DMS153 (cell line): ENCODE results near the gene GPR26.
"Not testable (repeated sequence)": the region's sequence is repeated elsewhere in the genome, so short reads cannot be mapped to it uniquely, and the experiment has no call there.

ENCODE experiments used
- DNase-seq: peaks from one replicate; lab custom pipeline; 2025; lab: John Stamatoyannopoulos, UW

Gene GPR26

DNA sequence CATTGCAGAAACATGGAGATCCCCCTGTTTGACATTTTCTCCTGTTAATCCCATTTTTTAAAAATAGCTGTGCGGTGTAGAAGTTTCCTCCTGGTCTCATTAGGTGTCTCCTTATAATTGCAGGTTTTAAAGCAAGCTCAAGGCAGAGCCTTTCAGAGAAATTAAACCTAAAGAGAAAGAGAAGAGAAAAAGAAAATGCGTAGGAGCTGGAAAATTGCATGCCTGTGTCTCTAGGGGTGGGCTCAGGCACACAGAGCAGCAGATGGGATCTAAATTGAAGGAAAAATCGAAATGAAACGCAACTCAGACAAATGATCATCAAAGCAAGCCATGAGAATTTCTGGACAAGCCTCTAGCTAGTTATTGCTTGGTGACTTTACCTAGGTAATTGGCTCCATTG lies 40.1 kb downstream of the GPR26 start:
- DNase-seq: no peak

DNA sequence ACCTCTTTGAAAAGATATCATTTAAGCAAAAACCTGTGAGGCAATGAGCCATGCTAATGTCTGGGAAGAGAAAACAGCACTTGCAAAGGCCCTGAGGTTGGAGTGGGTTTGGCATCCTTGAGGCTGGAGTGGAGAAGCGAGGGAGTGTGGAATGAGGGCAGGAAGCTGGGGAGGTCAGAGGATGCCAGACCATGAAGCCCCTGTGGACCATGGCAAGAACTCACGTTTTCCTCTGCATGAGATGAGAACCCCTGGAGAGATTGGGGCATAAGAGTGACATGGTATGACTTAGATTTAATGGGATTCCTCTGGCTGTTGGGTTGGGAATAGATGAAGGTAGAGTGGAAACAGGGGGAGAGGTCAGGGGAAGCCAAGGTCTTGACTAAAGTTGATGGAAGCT lies 49.4 kb downstream of the GPR26 start:
- no peak for DNase-seq

DNA sequence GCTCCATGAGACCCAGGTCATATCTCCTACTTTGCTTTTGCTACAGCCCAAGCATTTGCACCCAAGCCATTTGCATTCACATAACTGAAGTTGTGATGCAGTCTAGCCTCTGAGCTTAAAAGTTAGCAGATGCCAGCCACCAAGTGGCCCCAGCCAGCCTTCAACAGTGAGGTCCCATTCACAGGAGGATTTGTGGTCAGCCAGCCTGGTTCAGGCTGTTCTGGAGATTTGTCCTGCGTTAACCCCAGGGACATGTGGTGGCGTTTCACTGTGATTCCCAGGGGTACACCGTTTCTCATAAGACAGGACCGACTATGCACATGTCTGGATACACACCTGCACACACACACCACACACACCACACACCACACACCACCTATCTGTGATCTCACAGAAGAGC lies 51.2 kb downstream of the GPR26 start:
- no peak for DNase-seq

DNA sequence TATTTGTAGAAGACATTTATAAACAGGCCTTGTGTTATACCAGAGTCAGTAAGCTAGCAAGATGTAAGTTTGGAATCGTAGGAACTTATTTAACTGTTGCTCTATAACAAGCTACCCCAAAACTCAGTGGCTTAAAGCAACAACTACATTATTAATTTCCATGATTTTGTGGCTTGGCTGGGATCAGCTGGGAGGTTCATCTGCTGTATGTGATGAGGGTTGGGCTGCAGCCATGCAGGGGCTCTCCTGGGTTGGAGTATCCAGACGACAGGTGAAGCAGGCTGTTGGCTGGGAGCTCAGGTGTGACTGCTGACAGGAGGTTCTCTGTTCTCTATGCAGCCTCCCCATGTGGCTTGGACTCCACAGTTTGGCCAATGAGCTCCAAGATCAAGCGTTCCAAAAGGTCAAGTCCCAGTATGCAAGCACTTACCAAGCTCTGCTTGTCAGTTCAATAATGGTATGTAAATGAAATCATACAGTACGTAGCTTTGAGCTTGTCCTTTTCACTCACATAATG lies 52.4 kb downstream of the GPR26 start:
- no peak for DNase-seq

DNA sequence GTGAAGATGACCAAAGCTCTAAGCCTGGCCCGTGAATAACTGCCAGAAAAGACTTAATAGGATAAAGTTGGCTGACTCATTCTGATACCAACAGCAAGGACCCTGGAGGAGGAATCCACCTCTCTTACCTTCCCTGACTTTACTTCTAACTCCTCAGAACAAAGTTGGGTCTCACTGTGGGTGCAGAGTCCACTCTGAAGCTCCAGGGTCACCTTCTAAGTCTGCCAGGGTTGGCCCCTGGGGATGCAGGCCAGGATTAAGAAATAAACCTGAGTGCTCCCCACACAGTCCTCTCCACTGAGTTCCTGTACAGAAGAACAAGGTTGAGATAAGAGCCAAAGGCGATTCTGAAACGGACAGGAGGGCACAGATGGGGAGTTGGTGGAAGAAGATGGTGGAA lies 54.4 kb downstream of the GPR26 start:
- DNase-seq: no peak

DNA sequence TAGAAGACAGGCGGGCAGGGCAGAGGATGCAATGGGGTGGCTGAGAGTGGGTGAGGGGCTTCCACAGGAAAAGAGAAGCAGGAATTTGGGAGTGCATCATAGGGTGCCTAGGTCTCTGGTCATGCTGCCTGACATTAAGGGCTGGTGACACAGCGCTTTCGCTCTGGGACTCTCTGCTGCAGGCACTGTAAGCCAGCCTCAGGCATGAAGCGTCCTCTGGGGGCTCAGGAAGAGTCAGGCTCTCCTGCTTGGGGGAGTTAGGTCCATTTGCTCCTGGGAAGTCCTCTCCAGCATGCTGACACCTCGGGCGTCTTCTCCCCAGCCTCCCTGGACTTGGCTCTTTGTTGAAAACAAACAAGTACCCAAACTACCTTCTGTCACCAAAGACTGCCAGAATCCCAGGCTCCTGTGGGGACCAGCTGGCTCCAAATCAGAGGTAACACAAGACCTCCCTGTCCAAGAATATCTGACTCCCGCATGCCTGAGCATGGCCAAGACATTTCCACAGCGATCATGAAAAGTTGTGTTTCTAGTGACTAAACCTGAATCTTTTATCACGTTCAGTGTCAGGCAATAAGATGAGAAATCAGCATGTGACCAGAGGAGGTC lies 55.4 kb downstream of the GPR26 start:
- DNase-seq: no peak

DNA sequence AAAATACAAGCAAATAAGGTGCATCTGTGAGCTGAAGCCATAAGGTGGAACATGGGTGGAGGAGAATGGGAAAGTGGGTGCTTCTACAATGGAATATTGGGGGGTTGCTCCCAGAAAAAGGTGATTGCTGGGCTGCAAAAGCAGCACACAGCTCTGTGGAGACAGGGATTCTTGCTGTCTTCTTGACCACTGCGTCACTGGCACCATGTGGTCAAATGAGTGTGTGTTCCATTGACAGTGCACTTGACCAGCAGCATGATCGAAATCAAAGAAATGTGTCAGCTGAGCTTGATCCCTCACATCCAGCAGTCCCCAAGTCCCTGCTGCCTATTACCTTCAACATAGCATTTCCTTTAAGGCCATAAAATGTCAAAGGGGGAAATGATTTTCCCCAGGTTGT lies 56.2 kb downstream of the GPR26 start:
- DNase-seq: no peak

DNA sequence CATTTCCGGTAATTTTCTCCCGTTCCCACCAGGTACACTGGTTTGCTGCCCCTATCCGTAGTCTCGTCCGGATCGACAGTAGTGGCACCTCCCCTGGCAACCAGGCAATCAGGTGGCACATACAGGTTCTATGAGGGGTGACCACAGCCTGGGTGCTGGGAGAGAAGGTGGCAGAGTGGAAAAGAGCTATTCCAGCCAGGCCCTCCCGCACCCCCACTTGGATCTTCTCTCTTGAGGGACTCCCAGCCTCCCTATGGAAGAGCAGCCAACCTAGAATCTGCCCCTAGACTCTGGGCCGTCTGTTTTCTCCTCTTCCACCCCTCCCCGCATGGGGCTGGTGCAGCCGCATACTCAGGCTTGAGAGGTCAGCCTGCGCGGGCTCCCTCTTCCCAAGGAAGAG lies 58.6 kb downstream of the GPR26 start:
- no peak for DNase-seq

DNA sequence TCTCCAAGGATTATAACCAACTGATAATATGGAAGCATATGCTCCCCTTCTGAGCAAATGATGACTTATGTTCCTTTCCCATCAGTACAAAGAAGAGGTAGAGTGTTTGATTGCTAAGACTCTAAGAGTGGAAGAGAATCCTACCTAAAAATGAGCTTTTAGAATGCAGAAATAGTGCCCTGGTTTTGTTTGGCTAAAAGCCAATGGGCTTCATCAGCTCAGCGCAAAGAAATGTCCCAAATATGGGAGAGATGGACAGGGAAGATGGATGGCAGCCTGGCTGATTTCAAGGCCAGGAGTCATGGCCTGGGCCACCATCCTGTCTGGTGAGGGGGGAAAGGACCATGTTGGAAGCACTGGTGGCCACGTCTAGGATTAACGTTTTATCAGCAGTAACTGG lies 60.2 kb downstream of the GPR26 start:
- no peak for DNase-seq

DNA sequence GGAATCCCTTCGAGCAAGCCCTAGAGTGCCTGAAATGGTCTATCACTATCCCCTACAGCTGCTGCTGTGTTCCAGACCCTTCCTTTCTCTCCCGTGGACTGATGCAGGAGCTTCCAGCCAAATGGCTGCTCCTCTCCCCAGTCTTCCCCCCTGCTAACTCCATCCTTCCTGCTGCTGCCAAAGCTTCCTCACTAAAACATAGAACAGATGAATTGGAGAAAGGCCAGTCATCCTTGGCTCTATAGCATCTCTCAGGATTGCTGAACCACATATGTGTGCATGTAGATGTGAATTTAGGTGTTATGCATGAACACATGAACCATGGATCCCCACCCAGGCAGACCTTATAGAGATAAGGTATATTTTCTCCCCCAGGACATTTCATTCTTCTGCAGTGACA lies 60.7 kb downstream of the GPR26 start:
- DNase-seq: no peak

DNA sequence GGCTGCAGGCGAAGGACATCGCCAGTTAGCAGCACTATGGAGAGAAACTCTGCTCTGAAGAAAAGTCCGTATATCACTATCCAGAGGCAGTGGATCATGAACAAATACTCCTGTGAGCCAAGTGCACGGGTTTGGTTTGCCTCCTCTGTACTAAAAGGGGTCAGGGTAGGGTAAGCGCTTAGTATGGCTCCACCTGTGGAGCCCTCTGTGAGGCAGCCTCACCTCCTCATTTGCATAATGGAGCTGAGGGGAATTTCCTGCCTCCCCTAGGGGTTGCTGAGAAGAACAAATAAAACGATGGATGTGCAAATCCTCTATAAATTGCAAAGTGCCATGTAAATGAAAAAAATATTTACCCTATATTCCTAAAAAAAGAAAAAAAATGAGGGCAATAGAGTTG lies 63.4 kb downstream of the GPR26 start:
- DNase-seq: no peak

DNA sequence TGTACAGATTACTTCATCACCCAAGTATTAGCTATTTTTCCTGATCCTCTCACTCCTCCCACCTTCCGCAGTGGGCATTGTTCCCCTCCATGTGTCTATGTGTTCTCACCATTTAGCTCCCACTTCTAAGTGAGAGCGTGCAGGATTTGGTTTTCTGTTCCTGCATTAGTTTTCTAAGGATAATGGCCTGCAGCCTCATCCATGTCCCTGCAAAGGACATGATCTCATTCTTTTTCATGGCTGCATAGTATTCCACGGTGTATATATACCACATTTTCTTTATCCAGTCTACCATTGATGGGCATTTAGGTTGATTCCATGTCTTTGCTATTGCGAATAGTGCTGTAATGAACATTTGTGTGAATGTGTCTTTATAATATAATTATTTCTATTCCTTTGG lies 70.8 kb downstream of the GPR26 start:
- not testable (repeated sequence) for DNase-seq

DNA sequence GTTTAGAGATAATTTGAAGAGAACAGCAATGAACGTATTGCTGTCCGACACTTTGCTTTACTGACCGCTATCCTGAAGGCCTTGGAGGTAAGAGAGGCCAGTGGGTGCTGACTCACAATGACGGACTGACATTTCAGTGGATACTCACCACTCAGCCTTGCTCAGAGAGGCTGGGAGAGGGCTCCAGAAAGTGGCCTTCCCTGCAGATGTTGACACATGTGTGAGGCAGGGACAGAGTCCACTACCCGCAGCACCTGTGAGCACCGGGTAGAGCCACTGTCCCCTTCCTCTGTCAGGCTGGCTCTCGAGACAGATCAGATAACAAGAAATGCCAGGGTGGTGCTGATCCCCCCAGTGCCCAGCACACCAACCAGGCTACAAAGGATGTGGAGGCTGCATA lies 75.0 kb downstream of the GPR26 start:
- DNase-seq: no peak

DNA sequence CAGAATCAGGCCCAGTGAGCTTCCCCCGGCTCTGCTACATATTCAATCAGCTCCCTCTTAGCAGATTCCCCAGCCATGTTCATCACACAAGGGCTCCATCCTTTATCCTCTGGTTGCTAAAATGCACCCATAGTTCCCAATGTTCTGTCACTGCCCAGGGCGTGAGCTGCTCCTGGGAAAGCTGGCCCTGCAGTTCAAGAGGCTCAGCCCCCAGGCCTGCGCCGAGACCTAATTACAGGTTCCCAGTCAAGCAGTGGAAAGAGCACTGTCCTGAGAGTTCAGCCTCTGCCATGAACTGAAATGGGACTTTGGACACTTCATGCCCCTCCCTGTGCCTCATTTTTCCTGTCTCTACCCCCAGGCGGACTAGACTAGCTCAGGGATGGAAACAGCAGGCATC lies 75.6 kb downstream of the GPR26 start:
- no peak for DNase-seq

DNA sequence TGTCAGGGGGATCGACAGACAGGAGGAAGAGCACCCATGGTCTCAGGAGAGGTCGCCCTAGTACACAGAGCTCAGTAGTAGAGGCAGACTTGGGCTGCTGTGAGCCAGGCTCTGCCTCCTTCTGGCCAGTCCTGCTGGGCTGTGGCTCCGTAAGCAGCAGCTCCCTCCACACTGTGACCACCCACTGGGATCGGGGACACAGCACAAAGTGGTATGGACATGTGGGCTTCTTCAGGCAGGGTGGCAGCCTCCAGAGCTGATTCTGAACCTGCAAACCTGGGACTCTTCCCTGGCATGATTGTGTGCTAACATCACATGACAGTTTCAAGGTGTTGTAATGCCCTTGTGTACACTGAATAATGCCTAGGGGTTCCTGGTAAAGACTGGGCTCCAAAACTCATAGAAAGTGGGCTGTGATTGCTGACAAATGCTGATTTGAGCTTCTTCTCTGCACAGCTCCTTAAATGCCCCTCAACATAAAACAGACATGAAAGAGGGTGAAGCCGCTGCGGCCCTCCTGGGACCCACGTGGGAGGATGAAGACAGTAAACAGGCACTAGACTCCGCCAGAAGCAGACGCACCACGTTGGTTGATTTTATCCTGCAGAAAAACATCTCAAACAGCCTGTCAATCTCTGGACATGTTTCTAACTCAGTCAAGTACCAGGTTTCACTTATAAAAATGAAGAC lies 76.7 kb downstream of the GPR26 start:
- no peak for DNase-seq

DNA sequence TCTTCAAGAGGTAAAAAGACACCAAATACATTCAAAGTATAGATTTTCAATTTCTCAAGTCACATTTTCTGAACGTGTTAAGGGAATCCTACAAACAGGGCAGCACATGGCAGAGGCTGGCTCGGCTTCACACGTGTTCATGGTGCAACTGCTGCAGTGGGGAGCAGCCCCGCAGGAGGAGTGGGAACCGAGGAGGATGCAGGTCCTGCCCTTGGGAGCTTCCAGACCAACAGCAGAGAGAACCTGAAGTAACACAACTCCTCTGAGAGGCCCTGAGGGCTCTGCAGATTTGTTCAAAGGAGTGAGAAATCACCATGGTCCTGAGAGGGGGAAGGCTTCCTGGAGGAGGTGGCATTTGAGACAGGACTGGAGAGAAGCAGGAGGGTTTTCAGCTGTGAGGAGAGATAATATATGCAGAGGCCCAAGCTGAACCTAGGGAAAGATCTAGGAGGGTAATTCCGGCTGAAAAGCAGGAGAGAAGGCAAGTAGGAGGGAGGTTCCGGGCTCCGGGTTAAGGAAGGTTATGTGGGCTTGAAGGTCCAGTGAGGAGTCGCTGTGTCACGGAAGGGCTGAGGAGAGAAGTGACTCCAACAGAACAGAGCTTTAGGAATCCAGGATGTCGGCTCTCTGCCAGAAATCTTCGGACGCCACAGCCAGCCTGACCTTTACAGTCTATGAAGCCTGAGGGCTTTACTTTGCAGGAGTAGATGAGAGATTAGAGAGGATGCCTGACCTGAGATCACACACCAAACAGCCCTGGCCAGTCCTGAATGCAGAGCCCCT lies 77.5 kb downstream of the GPR26 start:
- DNase-seq: no peak

DNA sequence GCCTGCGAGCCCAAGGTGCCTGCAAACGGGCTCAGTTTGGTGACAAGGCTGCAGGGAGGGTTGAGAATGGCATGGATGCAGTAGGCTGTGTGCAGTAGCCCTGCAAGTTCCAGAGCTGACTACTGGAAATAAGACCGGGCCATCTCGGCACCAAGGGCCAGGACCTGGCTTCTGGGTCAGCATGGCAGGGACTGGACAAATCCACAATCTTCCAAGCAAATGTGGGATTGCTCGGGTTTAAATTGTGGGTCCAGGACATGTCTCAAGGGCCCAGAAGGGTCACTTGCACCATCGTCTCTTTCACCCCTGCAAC lies 78.0 kb downstream of the GPR26 start:
- DNase-seq: no peak
